ENCODE measurements around the gene CNMD.

- no peak for TF ChIP-seq FOS (IDR thresholded peaks at IDR 0.05; ENCODE audit: low read depth, low read length)
- no peak for TF ChIP-seq CTCF (conservative IDR thresholded peaks at IDR 0.05; ENCODE audit: low read depth, low read length)
- TF ChIP-seq POLR2A (IDR thresholded peaks at IDR 0.05; ENCODE audit: low read depth, low read length): no peak
- TF ChIP-seq ELK1 (IDR thresholded peaks at IDR 0.05; ENCODE audit: borderline replicate concordance, low read depth, low read length): no peak
- TF ChIP-seq MAFK (IDR thresholded peaks at IDR 0.05; ENCODE audit: low read depth, low read length): no peak
- TF ChIP-seq SMC3 (IDR thresholded peaks at IDR 0.05; ENCODE audit: low read depth, low read length): no peak
- no peak for TF ChIP-seq MAZ (IDR thresholded peaks at IDR 0.05; ENCODE audit: borderline replicate concordance, low read depth, low read length)
- no peak for TF ChIP-seq MXI1 (IDR thresholded peaks at IDR 0.05; ENCODE audit: borderline replicate concordance, low read depth, low read length)
- TF ChIP-seq USF2 (IDR thresholded peaks at IDR 0.05; ENCODE audit: low read depth, low read length): no peak
- no peak for TF ChIP-seq RAD21 (IDR thresholded peaks at IDR 0.05; ENCODE audit: low read length)
- TF ChIP-seq RFX5 (IDR thresholded peaks at IDR 0.05; ENCODE audit: low read depth, low read length): no peak
- TF ChIP-seq CEBPB (IDR thresholded peaks at IDR 0.05; ENCODE audit: low read depth, low read length): no peak
- TF ChIP-seq CHD1 (IDR thresholded peaks at IDR 0.05; ENCODE audit: low read depth, low read length): no peak
- no peak for TF ChIP-seq BHLHE40 (IDR thresholded peaks at IDR 0.05; ENCODE audit: low read depth, low read length)
Observed at GRCh38 chr13:52696566-52696965, 43.1 kb downstream of the CNMD start.
